BJ (cell line): ENCODE data around the gene SENP1. TPM values are rescaled to one million over a fixed set of nuclear protein-coding genes. Genes with fewer than 3 reads are reported as not detected.
"Not testable (repeated sequence)": the region's sequence is repeated elsewhere in the genome, so short reads cannot be mapped to it uniquely, and the experiment has no call there.

Experiments used
- CTCF ChIA-PET: fragments of 350-600 bp; formaldehyde crosslinking; extraction: SDS; loops from one replicate; lab custom pipeline; 2021; ENCODE audit warnings: antibody characterized with exemption, inconsistent platforms; lab: Yijun Ruan, JAX
- POLR2A ChIA-PET: fragments of 300-600 bp; sonication (Branson Sonifier 250); formaldehyde crosslinking; extraction: SDS; loops from one replicate; lab custom pipeline; 2021; ENCODE audit warnings: antibody characterized with exemption; lab: Charles Lee
- DNase-seq: peaks from one replicate; pipeline ENCODE4 v3.0.0-alpha.2; 2011; ENCODE audit warnings: low read depth
- H3K27me3 ChIP-seq: 2 replicates; pipeline ENCODE4 v1.6.0; 2011; ENCODE audit warnings: low read length; ENCODE audit not compliant: control insufficient read depth, insufficient read depth
- H3K36me3 ChIP-seq: 2 replicates; pipeline ENCODE4 v1.5.1; 2011; ENCODE audit warnings: low read length; ENCODE audit not compliant: control insufficient read depth, insufficient read depth
- H3K4me3 ChIP-seq: 2 replicates; pipeline ENCODE4 v1.5.1; 2011; ENCODE audit warnings: low read depth, mild to moderate bottlenecking, control low read depth, low read length
- polyA plus RNA-seq: library from polyadenylated mRNA; depleted of rRNA; stranded (reverse); fragments of >200 nt; gene quantifications from 2 replicates; pipeline ENCODE4 v1.2.3, GENCODE V29; 2011
- TF ChIP-seq, protein P1 (sequence below): IDR thresholded peaks from 2 replicates; pipeline ENCODE4 v1.5.1; 2011; ENCODE audit warnings: low read depth, mild to moderate bottlenecking, control low read depth, inconsistent platforms, low read length, moderate library complexity; ENCODE audit not compliant: insufficient read depth

The SENP1 gene
- polyA plus RNA-seq, 1 experiment = 10.3 TPM

DNA sequence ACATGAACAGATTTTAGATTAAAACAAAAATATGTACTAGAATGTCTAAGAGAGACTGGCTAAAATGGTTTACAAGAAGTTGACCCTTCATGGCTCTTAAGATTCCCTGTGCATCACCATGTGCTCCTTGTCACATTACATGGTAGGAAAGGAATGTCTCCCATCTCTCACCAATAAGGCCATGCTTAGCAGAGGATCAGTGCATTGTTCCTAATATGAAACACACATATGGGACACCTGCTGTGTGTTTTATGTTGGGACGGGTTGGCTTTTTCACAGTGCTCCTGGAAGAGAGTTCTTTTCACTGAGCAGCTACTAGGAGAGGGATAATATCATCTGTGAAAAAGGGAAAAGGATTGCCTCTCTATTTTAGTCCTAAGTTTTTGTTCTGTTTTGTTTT is 22.9 kb upstream of the SENP1 start:
- POLR2A ChIA-PET = no interaction called here
- CTCF ChIA-PET = interaction anchor here (0.6 to 1.0 kb wide), 2 partner anchors 11 to 191 kb away, joined by 3 to 4 read pairs; no protein-coding TSS in a partner anchor
- TF ChIP-seq, protein P1, sequence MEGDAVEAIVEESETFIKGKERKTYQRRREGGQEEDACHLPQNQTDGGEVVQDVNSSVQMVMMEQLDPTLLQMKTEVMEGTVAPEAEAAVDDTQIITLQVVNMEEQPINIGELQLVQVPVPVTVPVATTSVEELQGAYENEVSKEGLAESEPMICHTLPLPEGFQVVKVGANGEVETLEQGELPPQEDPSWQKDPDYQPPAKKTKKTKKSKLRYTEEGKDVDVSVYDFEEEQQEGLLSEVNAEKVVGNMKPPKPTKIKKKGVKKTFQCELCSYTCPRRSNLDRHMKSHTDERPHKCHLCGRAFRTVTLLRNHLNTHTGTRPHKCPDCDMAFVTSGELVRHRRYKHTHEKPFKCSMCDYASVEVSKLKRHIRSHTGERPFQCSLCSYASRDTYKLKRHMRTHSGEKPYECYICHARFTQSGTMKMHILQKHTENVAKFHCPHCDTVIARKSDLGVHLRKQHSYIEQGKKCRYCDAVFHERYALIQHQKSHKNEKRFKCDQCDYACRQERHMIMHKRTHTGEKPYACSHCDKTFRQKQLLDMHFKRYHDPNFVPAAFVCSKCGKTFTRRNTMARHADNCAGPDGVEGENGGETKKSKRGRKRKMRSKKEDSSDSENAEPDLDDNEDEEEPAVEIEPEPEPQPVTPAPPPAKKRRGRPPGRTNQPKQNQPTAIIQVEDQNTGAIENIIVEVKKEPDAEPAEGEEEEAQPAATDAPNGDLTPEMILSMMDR = no peak

DNA sequence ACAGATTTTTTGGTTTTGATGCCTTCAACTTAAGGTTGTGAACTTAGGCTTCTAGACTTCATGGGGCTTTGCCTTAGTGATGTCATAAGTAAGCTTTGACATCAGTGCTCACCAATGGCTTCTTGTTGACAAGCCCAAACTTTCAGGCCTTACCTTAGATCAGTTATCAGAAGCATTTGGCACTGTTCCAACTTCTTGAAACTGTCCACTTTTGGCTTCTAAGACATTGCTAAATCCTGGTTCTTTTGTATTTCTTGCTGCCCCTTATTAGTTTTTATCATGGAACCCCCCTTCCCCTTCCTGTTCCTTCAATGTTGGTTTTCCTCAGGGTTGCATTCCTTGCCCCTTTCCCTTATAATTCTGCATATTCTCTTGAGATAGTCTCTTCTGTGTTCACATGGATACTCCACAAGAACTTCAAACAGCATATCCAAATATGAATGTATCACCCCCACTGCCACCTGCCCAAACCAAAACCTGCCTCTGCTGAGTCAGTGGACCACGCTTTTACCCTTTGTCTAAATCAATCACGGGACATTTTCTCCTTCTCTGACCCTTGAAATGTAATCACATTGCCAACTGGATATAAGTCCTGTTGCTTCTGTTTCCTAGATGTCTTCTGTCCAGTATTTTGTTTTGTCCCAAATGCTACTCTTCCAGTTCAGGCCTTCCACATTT is 21.2 kb upstream of the SENP1 start:
- TF ChIP-seq, protein P1 = no peak
- Histone ChIP-seq H3K4me3 (no peak overlapping the region), H3K36me3 (peaks cover 6% of the 10 kb centered on the region), H3K27me3 (no peaks in the 10 kb centered on the region)
- DNase-seq = no peak
- POLR2A ChIA-PET = no interaction called here
- CTCF ChIA-PET = interaction anchor here (0.9 to 1.4 kb wide), 2 partner anchors 48 to 62 kb away, joined by 4 to 6 read pairs; no protein-coding TSS in a partner anchor

More for the DNA sequence above, 22.9 kb upstream of the SENP1 start:
- DNase-seq = no peak
- Histone ChIP-seq H3K36me3 (peaks cover 12% of the 10 kb centered on the region), H3K27me3 (no peaks in the 10 kb centered on the region), H3K4me3 (no peak overlapping the region)

GRCh38 chr12:48125985-48126384 is 20.1 kb upstream of the SENP1 start:
- Histone ChIP-seq H3K27me3 (no peaks in the 10 kb centered on the region), H3K4me3 (no peak overlapping the region), H3K36me3 (peaks cover 3% of the 10 kb centered on the region)
- DNase-seq = no peak
- TF ChIP-seq, protein P1 = no peak
- ChIA-PET CTCF (interaction anchor here (1.4 kb wide), 1 partner anchor 63 kb away, joined by 6 read pairs; no protein-coding TSS in a partner anchor), POLR2A (no interaction called here)

DNA sequence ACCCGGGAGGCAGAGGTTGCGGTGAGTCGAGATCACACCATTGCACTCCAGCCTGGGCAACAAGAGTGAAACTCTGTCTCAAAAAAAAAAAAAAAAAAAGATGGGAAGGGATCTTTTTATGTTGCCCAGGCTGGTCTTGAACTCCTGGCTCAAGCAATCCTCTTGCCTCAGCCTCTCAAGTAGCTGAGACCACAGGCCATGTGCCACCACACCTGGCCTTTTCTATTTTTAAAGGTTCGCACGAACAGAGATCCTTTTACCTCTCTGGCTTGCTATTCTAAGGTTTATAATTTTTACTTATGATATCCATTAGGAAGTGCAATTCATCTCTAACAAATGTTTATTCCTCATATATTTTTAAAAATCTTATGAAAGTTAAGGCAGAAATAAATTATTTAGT is 19.7 kb upstream of the SENP1 start:
- DNase-seq, H3K36me3 ChIP-seq, H3K4me3 ChIP-seq, POLR2A ChIA-PET, H3K27me3 ChIP-seq, CTCF ChIA-PET: not testable (repeated sequence)

- no peaks in the 10 kb centered on the region for H3K27me3 ChIP-seq
- CTCF ChIA-PET = no interaction called here
- no peak for DNase-seq
- H3K36me3 ChIP-seq = peaks cover 2% of the 10 kb centered on the region
- H3K4me3 ChIP-seq = no peak overlapping the region
- TF ChIP-seq, protein P1 = no peak
- POLR2A ChIA-PET = no interaction called here
These were observed 17.3 kb upstream of the SENP1 start for GRCh38 chr12:48123169-48123568.
